Heart right ventricle (tissue), 16 donors: ENCODE measurements around the gene AGFG2. TPM values are rescaled to one million over a fixed set of nuclear protein-coding genes. Genes with fewer than 3 reads are reported as not detected.

Experiments
- ATAC-seq, 8 donors: fragments of 200-7000 bp; cut with Tn5 transposase; one replicate each; pipeline ENCODE4 v1.9.1; 2020; ENCODE audit warnings: mild to moderate bottlenecking in 8 of 8, moderate library complexity in 8 of 8, moderate number of reproducible peaks in 1 of 8
- DNase-seq, 2 donors: peaks; one replicate each; pipeline ENCODE4 v3.0.0-alpha.2; 2020
- H3K27ac ChIP-seq, 10 donors: fragments of 200-600 bp; sonication (generic) in 2 of 10; one replicate each; pipeline versions ENCODE4 v1.5.0 to v1.8.0; 2020 to 2022; ENCODE audit warnings: mild to moderate bottlenecking in 3 of 10
- H3K27me3 ChIP-seq, 7 donors: fragments of 200-600 bp; one replicate each; pipeline ENCODE4 v1.8.0; 2021 to 2022; ENCODE audit warnings: mild to moderate bottlenecking in 2 of 7
- H3K36me3 ChIP-seq, 9 donors: fragments of 200-600 bp; sonication (generic) in 1 of 9; one replicate each; pipeline versions ENCODE4 v1.5.0 to v1.8.0; 2020 to 2022; ENCODE audit warnings: mild to moderate bottlenecking in 2 of 9
- H3K4me1 ChIP-seq, 9 donors: fragments of 200-600 bp; sonication (generic) in 1 of 9; one replicate each; pipeline versions ENCODE4 v1.5.0 to v1.8.0; 2020 to 2022; ENCODE audit warnings: mild to moderate bottlenecking in 4 of 9
- H3K4me3 ChIP-seq, 10 donors: fragments of 200-600 bp; sonication (generic) in 2 of 10; one replicate each; pipeline versions ENCODE4 v1.5.0 to v1.8.0; 2020 to 2022; ENCODE audit warnings: mild to moderate bottlenecking in 7 of 10, moderate library complexity in 2 of 10
- H3K9me3 ChIP-seq, 11 donors: fragments of 200-600 bp in 10 of 11; sonication (generic) in 2 of 11; one replicate each; pipeline versions ENCODE4 v1.5.0 to v1.8.0; 2013 to 2022; ENCODE audit warnings: mild to moderate bottlenecking in 2 of 11, control low read depth in 1 of 11, moderate library complexity in 1 of 11
- WGBS, 2 donors: extraction: QIAGEN DNeasy Blood & Tissue Kit; methylation state at CpG; one replicate each; pipeline ENCODE4 v1.1.7; 2013; ENCODE audit warnings: inconsistent platforms in 1 of 2; 5-methylcytosine and 5-hydroxymethylcytosine counted together
- intact Hi-C, 10 donors: fragments of 100-400 bp; cut with DNase I; formaldehyde crosslinking; loops; one replicate each; pipeline versions ENCODE4 v1.11.1 to v1.14.2; 2022
- polyA plus RNA-seq, 2 donors: library from polyadenylated mRNA; stranded (reverse); fragments of 200-250 nt; gene quantifications; one replicate each; pipeline ENCODE4 v1.2.3, GENCODE V29; 2013
- total RNA-seq, 10 donors: library from RNA; stranded (reverse); fragmentation: NEBNext Ultra II Directional in 3 of 10; extraction: Animal tissue kit (Norgen Biotek cat#: 25700) in 3 of 10; gene quantifications; one replicate each; pipeline versions ENCODE4 v1.2.1 to v1.2.4, GENCODE V29; 2021 to 2023
- TF ChIP-seq, protein P1 (sequence below), 9 donors: fragments of 200-600 bp; sonication (generic) in 2 of 9; IDR thresholded peaks; one replicate each; pipeline versions ENCODE4 v1.5.0 to v1.8.0; 2021 to 2022; ENCODE audit warnings: antibody characterized with exemption in 9 of 9, mild to moderate bottlenecking in 5 of 9, moderate library complexity in 1 of 9
- donor health status: Arrhythmogenic right ventricular cardiomyopathy.
- donor health status: ischemic (EF 13 %, LVEDD 7.1; RV severe dilation, severe dysfunction).
- donor health status: healthy with polysubstance abuse.
- donor health status: DM: no; HTN: yes; CAD: no.
- donor health status: DM: no; HTN: no; CAD: no.
- donor health status: ischemic (EF 25% LVEDD 6.9; RV normal size, moderate dysfunction).
- donor health status: ischemic (EF 25% LVEDD 5.7; RV mildly dilated, moderate dysfunction).
- donor health status: healthy.
- donor health status: DM: yes; HTN: yes; CAD: no.
- donor health status: Ischemic cardiomyopathy.
- donor health status: ischemic (EF 35%, LVEDD 5.7; RV mildly dilated, moderate dysfunction).
- donor health status: nonischemic (EF 11% LVEDD 7.7; RV severe dilation, severe dysfunction).
- donor health status: DM: yes; HTN: yes; CAD: no.
- donor health status: PGD.
- donor health status: ischemic (EF 29% LVEDD 5.4; RV normal size, mild dysfunction).
- donor health status: nonischemic (EF 23%, LVEDD 6.1; RV moderate dilation, normal function).

AGFG2 gene
- total and polyA plus RNA-seq, 12 donors = 9.9 to 35.8 (median 27.3) TPM

GRCh38 chr7:100513212-100513810, 25.7 kb upstream of the AGFG2 start:
- intact Hi-C loops = no loop called here
- H3K27me3 ChIP-seq = peaks cover 0 to 8% (median 0%) of the 10 kb centered on the region in 7 donors
- no peak for ATAC-seq
- peaks cover 0 to 22% (median 0%) of the 10 kb centered on the region in 9 donors for H3K4me1 ChIP-seq
- WGBS, 2 donors = 79 to 85% methylated on average over 9 of the region's 9 CpGs
- H3K36me3 ChIP-seq = no peaks in the 10 kb centered on the region
- H3K9me3 ChIP-seq = no peaks in the 10 kb centered on the region
- H3K4me3 ChIP-seq = no peak overlapping the region
- DNase-seq = no peak
- no peak overlapping the region for H3K27ac ChIP-seq
- TF ChIP-seq, protein P1, sequence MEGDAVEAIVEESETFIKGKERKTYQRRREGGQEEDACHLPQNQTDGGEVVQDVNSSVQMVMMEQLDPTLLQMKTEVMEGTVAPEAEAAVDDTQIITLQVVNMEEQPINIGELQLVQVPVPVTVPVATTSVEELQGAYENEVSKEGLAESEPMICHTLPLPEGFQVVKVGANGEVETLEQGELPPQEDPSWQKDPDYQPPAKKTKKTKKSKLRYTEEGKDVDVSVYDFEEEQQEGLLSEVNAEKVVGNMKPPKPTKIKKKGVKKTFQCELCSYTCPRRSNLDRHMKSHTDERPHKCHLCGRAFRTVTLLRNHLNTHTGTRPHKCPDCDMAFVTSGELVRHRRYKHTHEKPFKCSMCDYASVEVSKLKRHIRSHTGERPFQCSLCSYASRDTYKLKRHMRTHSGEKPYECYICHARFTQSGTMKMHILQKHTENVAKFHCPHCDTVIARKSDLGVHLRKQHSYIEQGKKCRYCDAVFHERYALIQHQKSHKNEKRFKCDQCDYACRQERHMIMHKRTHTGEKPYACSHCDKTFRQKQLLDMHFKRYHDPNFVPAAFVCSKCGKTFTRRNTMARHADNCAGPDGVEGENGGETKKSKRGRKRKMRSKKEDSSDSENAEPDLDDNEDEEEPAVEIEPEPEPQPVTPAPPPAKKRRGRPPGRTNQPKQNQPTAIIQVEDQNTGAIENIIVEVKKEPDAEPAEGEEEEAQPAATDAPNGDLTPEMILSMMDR (IDR thresholded peaks at IDR 0.05) = no peak

DNA sequence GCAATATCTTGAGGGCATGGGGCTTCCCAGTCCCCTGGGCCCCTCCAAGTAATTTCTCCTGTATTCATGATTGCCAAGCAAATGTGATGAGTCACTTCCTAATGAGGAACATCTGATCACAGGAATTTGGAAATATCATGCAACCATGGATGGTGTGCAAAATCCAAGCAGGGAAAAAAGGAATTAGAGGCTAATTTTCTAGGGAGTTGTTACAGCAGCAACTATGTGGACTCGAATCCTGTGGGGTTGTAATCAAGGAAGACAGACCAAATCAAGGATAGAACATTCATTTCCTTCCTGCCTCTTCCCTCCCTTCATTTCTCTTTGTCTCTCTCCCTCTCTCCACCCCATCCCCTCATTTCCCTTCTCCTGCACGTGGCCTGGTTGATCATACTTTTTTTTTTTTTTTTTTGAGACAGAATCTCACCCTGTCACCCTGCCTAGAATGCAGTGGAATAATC, 23.9 kb upstream of the AGFG2 start:
- H3K36me3 ChIP-seq = no peaks in the 10 kb centered on the region
- TF ChIP-seq, protein P1 (IDR thresholded peaks at IDR 0.05) = no peak
- no peak overlapping the region for H3K27ac ChIP-seq
- H3K4me3 ChIP-seq = no peak overlapping the region
- intact Hi-C loops = no loop called here
- no peak for DNase-seq
- H3K4me1 ChIP-seq = peaks cover 0 to 22% (median 0%) of the 10 kb centered on the region in 9 donors
- WGBS, 2 donors = 31 to 46% methylated on average over 2 of the region's 2 CpGs
- ATAC-seq = peak in 5 of 8 donors; percentile 28 to 58 (median 33)
- no peaks in the 10 kb centered on the region for H3K9me3 ChIP-seq
- H3K27me3 ChIP-seq = no peaks in the 10 kb centered on the region

- TF ChIP-seq, protein P1 (IDR thresholded peaks at IDR 0.05) = no peak
- H3K27ac ChIP-seq = peak overlapping the region in 1 of 10 donors; percentile 20
- 50 to 56% methylated on average over 4 of the region's 4 CpGs for WGBS, 2 donors
- intact Hi-C loops = no loop called here
- ATAC-seq (peak; percentile 17 to 83 (median 61)), DNase-seq (peak; percentile 18 to 20)
- H3K27me3 ChIP-seq = no peaks in the 10 kb centered on the region
- no peaks in the 10 kb centered on the region for H3K36me3 ChIP-seq
- no peak overlapping the region for H3K4me3 ChIP-seq
- no peaks in the 10 kb centered on the region for H3K9me3 ChIP-seq
- peaks cover 0 to 22% (median 0%) of the 10 kb centered on the region in 9 donors for H3K4me1 ChIP-seq
Measured at GRCh38 chr7:100516135-100516812, 22.7 kb upstream of the AGFG2 start.

GRCh38 chr7:100517305-100517704, 21.7 kb upstream of the AGFG2 start:
- Histone ChIP-seq H3K4me3 (no peak overlapping the region), H3K36me3 (no peaks in the 10 kb centered on the region), H3K27me3 (no peaks in the 10 kb centered on the region), H3K4me1 (peaks cover 0 to 22% (median 0%) of the 10 kb centered on the region in 9 donors), H3K27ac (no peak overlapping the region), H3K9me3 (no peaks in the 10 kb centered on the region)
- TF ChIP-seq, protein P1 (IDR thresholded peaks at IDR 0.05) = no peak
- DNase-seq = no peak
- intact Hi-C loops = no loop called here
- 78% methylated on average over 2 of the region's 2 CpGs for WGBS, 2 donors
- ATAC-seq = no peak
